ENCODE data around the gene PAX6.

- TF ChIP-seq GATA2 (IDR thresholded peaks at IDR 0.05; ENCODE audit: low read depth, low read length) = no peak
- no peak for TF ChIP-seq GATA3 (IDR thresholded peaks at IDR 0.05; ENCODE audit: low read depth, low read length)
Observed at GRCh38 chr11:31816468-31817053, 5.4 kb upstream of the PAX6 start.
